Measurements from ENCODE around the gene TPRN. TPM values are rescaled to one million over a fixed set of nuclear protein-coding genes. Genes with fewer than 3 reads are reported as not detected.

TPRN gene
- polyA plus RNA-seq, 4 donors, result 12.9 to 18.6 (median 14.1) TPM

DNA sequence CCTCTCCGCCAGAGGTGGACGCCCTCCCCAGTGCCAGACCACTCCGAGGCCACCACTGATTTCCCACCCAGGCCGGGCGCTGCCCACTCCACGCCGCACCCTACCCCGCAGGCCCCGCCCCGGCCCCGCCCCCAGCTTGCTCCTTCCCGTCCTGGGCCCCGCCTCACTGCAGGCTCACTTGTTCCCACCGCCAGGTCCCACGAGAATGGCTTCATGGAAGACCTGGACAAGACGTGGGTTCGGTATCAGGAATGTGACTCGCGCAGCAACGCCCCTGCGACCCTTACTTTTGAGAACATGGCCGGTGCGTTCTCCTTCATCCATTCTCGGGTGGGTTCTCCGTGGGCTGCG lies 37.2 kb downstream of the TPRN start:
- no peak for DNase-seq (ENCODE audit: low read depth in 4 of 4, low spot score in 3 of 4)

DNA sequence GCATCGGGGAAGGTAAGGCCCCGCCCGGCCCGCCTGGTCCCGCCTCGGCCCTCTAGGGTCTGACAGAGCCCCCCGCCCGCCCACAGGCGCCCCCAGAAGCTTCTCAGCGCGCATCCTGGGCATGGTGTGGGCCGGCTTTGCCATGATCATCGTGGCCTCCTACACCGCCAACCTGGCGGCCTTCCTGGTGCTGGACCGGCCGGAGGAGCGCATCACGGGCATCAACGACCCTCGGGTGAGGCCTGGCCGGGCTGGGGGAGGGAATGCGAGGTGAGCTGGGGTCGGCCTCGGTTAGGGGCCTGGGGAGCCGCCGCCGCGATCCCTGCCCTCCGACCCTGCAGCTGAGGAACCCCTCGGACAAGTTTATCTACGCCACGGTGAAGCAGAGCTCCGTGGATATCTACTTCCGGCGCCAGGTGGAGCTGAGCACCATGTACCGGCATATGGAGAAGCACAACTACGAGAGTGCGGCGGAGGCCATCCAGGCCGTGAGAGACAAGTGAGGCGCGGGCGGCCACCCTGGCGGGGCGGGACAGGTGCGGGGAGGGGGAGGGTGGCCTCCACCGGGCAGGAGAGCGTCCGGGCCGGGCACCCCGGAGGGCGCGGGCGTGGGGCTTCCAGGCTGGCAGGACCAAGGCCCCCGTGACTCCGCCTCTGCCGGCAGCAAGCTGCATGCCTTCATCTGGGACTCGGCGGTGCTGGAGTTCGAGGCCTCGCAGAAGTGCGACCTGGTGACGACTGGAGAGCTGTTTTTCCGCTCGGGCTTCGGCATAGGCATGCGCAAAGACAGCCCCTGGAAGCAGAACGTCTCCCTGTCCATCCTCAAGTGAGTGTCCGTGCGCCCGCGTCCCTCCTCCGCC lies 37.8 kb downstream of the TPRN start:
- no peak for DNase-seq (ENCODE audit: low read depth in 4 of 4, low spot score in 3 of 4)

DNA sequence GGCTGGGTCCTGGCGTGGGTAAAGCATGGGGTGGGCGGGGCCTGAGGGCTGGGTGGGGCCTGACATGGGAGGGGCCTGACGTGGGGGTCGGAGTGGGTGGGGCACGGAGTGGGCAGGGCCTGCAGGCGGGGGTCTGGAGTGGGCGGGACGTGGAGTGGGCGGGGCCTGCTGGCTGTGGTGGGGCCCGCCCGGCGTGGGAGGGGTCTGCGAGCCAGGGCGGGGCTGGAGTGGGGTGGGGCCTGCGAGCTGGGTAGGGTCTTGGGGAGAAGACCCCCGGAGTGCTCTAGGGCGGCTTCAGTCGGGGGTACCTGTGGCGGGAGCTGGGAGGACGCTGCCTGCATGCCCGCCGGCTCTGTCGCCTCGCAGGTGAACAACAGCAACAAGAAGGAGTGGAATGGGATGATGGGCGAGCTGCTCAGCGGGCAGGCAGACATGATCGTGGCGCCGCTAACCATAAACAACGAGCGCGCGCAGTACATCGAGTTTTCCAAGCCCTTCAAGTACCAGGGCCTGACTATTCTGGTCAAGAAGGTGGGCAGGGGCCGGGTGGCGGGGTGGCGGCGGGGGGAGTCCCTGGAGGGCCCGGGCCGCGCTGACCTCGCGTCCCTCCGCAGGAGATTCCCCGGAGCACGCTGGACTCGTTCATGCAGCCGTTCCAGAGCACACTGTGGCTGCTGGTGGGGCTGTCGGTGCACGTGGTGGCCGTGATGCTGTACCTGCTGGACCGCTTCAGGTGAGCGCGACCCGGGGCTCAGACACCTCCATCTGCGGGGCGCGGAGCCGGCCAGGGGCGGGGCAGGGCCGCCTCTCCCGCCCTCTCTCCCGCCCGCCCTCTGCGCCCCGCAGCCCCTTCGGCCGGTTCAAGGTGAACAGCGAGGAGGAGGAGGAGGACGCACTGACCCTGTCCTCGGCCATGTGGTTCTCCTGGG lies 38.7 kb downstream of the TPRN start:
- DNase-seq (ENCODE audit: low read depth in 4 of 4, low spot score in 3 of 4), result no peak

DNA sequence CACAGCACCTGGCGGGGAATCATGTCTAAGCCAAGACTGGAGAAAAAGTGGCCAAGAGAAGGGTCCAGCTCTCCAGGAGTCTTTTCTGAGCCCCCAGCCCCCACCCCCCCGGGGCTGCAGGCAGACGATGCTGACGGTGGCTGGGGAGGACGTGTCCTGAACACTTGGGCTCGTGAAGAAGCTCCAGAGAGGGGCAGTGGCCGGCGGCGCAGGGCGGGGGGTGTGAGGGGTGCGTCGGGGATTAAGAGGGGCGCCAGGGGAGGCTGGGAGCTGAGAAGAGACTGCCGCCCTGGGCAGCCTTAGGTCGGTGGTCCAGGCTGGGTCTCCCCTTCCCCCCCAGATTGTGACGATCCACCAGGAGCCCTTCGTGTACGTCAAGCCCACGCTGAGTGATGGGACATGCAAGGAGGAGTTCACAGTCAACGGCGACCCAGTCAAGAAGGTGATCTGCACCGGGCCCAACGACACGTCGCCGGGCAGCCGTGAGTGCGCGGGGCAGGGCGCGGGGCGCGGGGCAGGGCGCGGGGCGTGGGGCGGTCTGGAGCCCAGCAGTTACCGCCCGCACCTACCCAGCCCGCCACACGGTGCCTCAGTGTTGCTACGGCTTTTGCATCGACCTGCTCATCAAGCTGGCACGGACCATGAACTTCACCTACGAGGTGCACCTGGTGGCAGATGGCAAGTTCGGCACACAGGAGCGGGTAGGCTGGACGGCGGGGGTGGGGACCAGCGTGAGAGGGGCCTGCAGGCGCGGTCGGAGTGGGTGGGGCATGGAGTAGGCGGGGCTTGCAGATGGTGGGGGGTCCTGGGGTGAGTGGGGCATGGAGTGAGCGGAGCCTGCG lies 39.6 kb downstream of the TPRN start:
- no peak for DNase-seq (ENCODE audit: low read depth in 4 of 4, low spot score in 3 of 4)

DNA sequence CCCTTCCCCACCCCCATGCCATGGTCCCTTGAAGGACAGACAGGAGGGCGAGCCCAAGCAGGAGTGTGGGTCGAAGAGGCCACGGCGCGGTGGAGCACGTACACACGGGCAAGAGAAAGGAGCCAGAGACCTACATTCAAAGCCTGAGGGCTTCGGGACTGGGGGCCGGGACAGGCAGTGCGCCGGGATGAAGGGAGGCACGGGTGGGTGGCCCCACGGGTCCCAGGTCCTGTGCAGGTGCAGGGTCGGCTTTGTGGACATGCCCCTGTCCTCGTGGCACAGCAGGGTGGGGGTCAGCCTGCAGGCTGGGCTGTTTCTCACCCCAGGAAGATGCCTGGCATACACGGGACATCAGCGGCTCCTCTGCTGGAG lies 40.5 kb downstream of the TPRN start:
- DNase-seq (ENCODE audit: low read depth in 4 of 4, low spot score in 3 of 4), result no peak

DNA sequence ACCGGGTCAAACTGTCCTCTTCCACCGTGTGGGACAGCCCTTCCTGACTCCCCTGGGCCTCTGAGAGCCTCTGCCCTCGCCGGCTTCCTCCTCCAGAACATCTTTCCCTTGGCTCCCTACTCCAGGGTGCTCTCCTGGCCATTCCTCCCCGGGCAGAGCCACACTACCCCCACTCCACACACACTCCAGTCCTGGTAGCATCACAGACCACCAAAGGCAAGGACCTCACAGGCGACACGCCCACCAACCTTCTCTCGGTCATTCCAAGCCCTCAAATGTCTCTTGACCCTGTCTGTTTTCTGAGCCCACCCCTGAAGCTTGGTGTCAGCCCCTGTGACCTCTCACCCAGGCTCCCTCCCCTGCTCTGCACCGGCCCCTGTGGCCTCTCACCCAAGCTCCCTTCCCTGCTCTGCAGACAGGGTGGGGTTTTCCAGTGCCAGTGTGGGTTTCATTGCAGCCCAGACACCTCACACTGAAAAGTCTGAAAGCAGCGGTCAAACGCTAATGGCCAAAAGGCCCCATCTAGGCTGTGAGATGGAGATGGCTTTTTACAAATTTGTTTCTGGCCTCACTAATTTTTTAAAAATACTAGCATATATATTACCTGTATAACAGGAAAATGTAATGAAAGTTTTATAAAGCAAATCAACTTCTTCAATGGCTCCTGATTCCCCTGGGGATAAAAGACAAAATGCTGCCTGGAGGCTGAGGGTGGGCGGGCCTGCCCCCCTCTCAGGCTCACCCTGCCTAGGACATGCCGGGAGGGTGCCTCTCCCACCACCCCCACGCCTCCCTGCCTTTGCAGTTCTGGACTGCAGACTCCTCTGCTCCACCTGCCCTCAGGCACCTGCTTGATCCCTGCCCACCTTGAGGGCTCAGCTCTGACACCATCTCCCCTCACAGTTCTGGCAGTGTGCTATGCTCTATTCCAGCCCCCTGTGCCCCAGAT lies 41.2 kb downstream of the TPRN start:
- no peak for DNase-seq (ENCODE audit: low read depth in 4 of 4, low spot score in 3 of 4)

DNA sequence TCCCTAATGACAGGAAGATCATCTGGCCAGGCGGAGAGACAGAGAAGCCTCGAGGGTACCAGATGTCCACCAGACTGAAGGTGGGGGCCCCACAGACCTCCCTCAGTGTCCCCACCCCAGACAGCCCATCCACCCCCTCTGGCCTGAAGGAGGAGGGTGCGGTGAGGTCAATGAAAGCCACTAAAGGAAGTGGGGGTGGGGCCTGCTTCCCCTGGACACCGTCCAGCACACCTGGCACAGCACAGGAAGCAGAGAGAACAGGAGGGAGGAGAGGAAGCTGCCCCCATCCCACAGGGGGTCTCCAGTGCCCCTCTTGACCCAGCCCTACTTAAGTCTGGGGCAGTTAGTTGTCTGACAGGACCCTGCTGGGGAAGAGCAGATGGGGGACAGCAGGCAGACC lies 41.9 kb downstream of the TPRN start:
- no peak for DNase-seq (ENCODE audit: low read depth in 4 of 4, low spot score in 3 of 4)

DNA sequence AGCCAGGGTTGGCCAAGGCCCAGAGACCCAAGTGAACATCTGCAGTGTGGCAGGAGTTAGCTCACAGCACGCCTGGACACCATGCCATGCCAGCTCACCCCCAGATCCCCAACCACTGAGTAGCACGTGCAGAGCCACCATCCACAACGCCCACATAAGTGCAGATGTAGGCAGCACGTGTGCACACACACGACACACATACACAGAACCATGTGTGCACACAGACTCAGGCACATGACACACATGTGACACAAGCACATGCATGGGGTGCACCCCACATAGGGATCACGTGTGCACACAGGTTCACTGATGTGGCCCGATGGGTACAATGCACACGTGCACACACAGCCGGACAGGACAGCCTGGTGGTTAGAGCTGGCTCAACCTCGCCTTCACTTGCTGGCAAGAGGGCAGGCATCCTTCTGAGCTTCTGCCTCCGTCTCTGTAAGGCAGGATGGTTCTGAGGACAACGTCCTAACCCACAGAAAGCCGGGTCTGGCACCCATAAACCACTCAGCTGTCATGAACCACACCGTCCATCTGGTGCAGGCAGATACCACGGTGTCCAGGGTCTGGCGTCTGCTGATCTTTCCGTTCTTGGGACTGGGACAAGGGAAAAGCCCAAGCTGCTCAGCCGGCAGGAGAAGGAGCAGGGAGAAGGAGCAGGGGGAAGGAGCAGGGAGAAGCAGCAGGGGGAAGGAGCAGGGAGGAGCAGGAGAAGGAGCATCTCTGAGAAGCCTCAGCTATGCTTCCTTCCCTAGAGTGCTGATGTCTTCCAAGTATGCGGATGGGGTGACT lies 42.7 kb downstream of the TPRN start:
- DNase-seq (ENCODE audit: low read depth in 4 of 4, low spot score in 3 of 4), result no peak

DNA sequence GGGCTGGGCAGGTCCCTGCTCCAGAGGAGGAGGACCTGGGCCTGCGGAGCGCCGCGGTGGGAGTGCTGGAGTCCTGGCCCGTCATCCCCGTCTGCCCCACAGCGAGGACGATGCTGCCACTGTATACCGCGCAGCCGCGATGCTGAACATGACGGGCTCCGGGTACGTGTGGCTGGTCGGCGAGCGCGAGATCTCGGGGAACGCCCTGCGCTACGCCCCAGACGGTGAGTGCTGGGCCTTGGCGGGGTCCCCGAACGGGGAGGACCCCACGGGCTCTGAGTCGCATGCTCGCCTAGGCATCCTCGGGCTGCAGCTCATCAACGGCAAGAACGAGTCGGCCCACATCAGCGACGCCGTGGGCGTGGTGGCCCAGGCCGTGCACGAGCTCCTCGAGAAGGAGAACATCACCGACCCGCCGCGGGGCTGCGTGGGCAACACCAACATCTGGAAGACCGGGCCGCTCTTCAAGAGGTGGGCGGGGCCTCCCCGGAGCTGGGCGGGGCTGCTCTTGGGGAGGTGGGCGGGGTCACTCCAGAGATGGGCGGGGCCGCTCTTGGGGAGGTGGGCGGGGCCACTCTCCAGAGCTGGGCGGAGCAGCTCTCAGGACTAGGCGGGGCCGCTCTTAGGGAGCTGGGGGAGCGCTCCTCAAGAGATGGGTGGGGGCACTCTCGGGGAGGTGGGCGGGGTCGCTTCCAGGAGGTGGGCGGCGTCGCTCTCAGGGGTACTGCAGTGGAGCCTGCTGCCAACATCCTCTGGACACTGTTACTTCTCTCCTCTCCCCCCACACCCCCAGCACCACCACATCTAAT lies 43.8 kb downstream of the TPRN start:
- DNase-seq (ENCODE audit: low read depth in 4 of 4, low spot score in 3 of 4), result no peak

DNA sequence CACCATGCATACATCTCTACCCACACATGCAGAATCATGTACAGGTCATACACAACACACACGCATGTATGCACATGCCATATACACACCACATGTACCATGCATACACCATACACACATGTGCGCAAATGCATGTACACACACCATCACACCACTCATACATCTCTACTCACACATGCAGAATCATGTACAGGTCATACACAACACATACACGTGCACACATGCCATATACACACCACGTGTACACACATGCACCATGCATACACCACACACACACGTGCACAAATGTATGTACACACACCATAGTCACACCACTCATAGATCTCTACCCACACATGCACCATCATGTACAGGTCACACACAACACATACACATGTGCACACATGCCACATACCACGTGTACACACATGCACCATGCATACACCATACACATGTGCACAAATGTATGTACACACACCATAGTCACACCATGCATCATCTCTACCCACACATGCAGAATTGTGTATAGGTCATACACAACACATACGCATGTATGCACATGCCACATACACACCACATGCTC lies 47.6 kb downstream of the TPRN start:
- no peak for DNase-seq (ENCODE audit: low read depth in 4 of 4, low spot score in 3 of 4)

DNA sequence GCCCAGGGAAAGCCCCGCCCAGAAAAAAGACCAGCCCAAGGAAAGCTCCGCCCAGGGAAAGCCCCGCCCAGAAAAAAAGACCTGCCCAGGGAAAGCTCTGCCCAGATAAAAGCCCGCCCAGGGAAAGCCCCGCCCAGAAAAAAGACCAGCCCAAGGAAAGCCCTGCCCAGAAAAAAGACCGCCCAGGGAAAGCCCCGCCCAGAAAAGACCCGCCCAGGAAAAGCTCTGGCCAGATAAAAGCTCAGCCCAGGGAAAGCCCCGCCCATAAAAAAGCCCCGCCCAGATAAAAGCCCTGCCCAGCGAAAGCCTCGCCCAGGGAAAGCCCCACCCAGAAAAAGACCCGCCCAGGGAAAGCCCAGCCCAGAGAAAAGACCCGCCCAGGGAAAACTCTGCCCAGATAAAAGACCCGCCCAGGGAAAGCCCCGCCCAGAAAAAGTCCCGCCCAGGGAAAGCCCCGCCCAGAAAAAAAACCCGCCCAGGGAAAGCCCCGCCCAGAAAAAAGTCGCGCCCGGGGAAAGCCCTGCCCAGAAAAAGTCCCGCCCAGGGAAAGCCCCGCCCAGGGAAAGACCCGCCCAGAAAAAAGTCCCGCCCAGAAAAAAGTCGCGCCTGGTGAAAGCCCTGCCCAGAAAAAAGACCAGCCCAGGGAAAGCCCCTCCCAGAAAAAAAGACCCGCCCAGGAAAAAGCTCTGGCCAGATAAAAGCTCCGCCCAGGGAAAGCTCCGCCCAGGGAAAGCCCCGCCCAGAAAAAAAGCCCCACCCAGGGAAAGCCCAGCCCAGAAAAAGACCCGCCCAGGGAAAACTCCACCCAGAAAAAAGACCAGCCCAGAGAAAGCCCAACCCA lies 49.7 kb downstream of the TPRN start:
- no peak for DNase-seq (ENCODE audit: low read depth in 4 of 4, low spot score in 3 of 4)

DNA sequence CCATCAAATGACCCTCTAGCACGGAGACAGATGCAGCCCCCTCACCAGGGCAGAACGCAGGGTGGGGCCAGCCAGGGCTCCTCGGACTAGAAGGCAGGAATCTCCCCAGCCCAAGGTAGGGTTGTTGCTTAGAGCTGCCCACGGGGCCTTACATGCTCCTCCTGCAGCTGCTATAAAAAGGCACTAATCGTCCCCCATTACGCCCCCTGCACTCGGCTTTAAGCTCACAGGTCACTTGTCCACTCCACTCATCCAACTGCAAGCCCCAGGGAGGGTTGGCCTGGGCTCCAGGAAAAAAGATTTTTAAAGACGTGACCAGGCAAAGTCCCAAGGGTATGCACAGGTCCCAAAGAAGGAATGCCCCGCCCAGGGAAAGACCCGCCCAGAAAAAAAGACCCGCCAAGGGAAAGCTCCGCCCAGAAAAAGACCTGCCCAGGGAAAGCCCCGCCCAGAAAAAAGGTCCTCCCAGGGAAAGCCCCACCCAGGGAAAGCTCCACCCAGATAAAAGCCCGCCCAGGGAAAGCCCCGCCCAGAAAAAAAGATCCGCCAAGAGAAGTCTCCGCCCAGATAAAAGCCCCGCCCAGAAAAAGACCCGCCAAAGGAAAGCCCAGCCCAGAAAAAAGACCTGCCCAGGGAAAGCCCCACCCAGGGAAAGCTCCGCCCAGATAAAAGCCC lies 50.5 kb downstream of the TPRN start:
- DNase-seq (ENCODE audit: low read depth in 4 of 4, low spot score in 3 of 4), result no peak

DNA sequence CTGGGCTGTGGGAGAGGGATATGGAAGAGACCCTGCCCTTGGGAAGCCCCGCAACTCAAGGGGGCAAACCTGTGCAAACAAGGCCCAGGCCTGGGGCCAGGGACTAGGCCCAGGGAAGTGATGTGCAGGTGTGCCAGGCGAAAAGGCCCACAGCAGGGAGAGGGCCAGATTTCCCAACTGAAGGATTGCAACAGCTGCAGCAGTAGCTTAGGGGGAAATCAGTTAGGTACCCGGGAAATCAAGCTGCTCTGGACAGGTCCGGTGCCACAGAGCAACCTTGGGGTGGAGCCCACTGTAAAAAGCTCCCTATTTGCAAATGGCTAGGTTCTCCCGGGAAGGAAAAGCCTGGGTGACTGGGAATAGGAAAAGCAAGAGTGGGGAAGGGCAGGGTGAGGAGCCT lies 51.2 kb downstream of the TPRN start:
- no peak for DNase-seq (ENCODE audit: low read depth in 4 of 4, low spot score in 3 of 4)

DNA sequence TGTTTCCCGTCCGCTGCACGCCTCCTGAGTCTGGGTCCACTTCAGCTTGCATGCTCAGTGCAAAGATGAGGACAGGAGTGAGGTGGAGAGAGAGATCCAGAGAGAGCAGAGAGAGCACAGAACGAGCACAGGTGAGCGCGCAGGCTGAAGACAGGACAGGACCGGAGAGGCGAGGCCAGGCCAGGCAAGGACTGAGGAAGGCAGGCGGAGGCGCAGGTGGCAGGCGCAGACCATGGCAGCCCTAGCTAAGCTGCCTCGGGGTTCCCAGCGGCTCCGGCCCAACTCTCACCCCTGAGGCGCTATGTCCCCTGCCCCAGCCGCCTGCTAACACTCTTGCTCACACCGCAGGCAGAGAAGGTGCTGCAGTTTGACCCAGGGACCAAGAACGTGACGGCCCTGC lies 51.9 kb downstream of the TPRN start:
- no peak for DNase-seq (ENCODE audit: low read depth in 4 of 4, low spot score in 3 of 4)

DNA sequence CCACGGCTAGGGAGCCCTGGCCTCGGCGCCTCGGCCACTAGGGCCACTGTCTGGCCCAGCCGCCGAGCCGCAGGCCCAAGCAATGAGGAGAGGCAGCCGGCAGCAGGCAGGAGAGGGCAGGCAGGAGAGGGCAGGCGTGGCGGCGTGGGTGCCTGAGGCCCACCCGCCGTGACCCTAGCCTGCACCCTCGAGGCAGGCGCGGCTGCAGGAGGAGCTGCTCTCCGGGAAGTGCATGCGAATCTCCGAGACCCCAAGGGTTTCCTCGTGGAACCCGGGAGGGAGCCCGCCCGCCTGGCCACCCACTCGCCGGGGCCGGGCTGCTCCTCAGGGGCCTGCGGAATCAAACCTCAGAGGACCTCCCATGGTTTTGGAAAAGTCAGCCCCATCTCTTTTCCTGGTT lies 52.3 kb downstream of the TPRN start:
- no peak for DNase-seq (ENCODE audit: low read depth in 4 of 4, low spot score in 3 of 4)

DNA sequence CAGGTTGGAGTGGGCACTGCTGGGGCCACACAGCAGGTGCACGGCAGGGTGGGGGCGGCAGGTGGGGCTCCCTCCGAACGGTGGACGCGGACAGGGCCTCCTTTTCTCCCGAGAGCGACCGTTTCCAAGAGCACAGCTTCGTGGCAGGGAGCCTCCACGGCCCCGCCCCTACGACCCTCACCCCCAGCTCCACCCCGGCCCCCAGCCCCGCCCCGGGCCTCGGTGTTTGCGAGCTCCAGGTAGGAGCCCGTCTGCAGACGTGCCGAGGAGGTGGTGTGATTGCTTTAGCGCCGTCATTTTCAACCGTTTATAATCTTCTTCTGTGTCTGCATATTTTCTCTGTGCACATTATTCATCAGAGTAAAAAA lies 52.8 kb downstream of the TPRN start:
- DNase-seq (ENCODE audit: low read depth in 4 of 4, low spot score in 3 of 4), result no peak

All from right renal pelvis (tissue), 4 donors.